GM18511 (cell line): ENCODE measurements around the gene CCDC144A.
A peak's percentile ranks its signal among the peaks of the same experiment; 100 is the strongest.
"Not testable (repeated sequence)": the region's sequence is repeated elsewhere in the genome, so short reads cannot be mapped to it uniquely, and the experiment has no call there.

Experiments used
- ATAC-seq: cut with Tn5 transposase; IDR thresholded peaks from one replicate; pipeline ENCODE4 v1.9.1; 2021; ENCODE audit warnings: mild to moderate bottlenecking, moderate library complexity; ENCODE audit not compliant: unreplicated experiment

Gene CCDC144A

GRCh38 chr17:16689731-16690281, at the start of gene CCDC144A:
TSS of gene CCDC144A (plus strand) at chr17:16690241. CDS start at chr17:16690401, 160 bp downstream.
- not testable (repeated sequence) for ATAC-seq

- no peak for ATAC-seq
Measured at GRCh38 chr17:16649585-16649984, 40.5 kb upstream of the CCDC144A start.

GRCh38 chr17:16652252-16652651, 37.8 kb upstream of the CCDC144A start:
- ATAC-seq = no peak

GRCh38 chr17:16652847-16653366, 37.1 kb upstream of the CCDC144A start:
- ATAC-seq = peak; percentile 4

- peak; percentile 95 for ATAC-seq
Measured at GRCh38 chr17:16653367-16654041, 36.5 kb upstream of the CCDC144A start, which contains the start of gene ZNF624. TSS of gene ZNF624 (minus strand) at chr17:16653850.

- ATAC-seq = no peak
Measured at GRCh38 chr17:16661217-16661616, 28.8 kb upstream of the CCDC144A start.

GRCh38 chr17:16662936-16663335, 27.1 kb upstream of the CCDC144A start:
- no peak for ATAC-seq

- not testable (repeated sequence) for ATAC-seq
Measured at GRCh38 chr17:16666553-16666906, 23.5 kb upstream of the CCDC144A start.

GRCh38 chr17:16666907-16667636, 23.0 kb upstream of the CCDC144A start:
- not testable (repeated sequence) for ATAC-seq

GRCh38 chr17:16676676-16677268, 13.3 kb upstream of the CCDC144A start:
- no peak for ATAC-seq

GRCh38 chr17:16683290-16684138, 6.5 kb upstream of the CCDC144A start:
- not testable (repeated sequence) for ATAC-seq

- ATAC-seq = not testable (repeated sequence)
Measured at GRCh38 chr17:16686019-16686418, 4.0 kb upstream of the CCDC144A start.

GRCh38 chr17:16687151-16687550, 2.9 kb upstream of the CCDC144A start:
- ATAC-seq = not testable (repeated sequence)

GRCh38 chr17:16690447-16690846, 406 bp downstream of the CCDC144A start:
- ATAC-seq = not testable (repeated sequence)

- ATAC-seq = not testable (repeated sequence)
Measured at GRCh38 chr17:16697603-16698002, 7.6 kb downstream of the CCDC144A start.

- ATAC-seq = not testable (repeated sequence)
Measured at GRCh38 chr17:16745492-16746203, 55.6 kb downstream of the CCDC144A start.

- not testable (repeated sequence) for ATAC-seq
Measured at GRCh38 chr17:16746571-16746970, 56.5 kb downstream of the CCDC144A start.

- not testable (repeated sequence) for ATAC-seq
Measured at GRCh38 chr17:16750515-16750914, 60.5 kb downstream of the CCDC144A start.

- ATAC-seq = not testable (repeated sequence)
Measured at GRCh38 chr17:16751224-16751923, 61.3 kb downstream of the CCDC144A start.
